Type B pancreatic cell (in vitro differentiated cells): ENCODE data around the gene DNAH17. TPM values are rescaled to one million over a fixed set of nuclear protein-coding genes. Genes with fewer than 3 reads are reported as not detected.

Source experiments
- DNase-seq: peaks from one replicate; pipeline ENCODE4 v3.0.0; 2021; ENCODE audit warnings: mixed read lengths; ENCODE audit not compliant: unreplicated experiment; ENCODE audit errors: extremely low spot score
- H3K27ac Mint-ChIP-seq: 2 replicates; pipeline ENCODE4 v1.8.0; 2021; ENCODE audit warnings: mild to moderate bottlenecking, mixed read lengths
- H3K27me3 Mint-ChIP-seq: 2 replicates; pipeline ENCODE4 v1.8.0; 2021; ENCODE audit warnings: mixed read lengths
- H3K36me3 Mint-ChIP-seq: 2 replicates; pipeline ENCODE4 v1.8.0; 2021; ENCODE audit warnings: mixed read lengths
- H3K4me1 Mint-ChIP-seq: one replicate; pipeline ENCODE4 v1.8.0; 2021; ENCODE audit warnings: mixed read lengths; ENCODE audit not compliant: unreplicated experiment
- H3K4me3 Mint-ChIP-seq: 2 replicates; pipeline ENCODE4 v1.8.0; 2021; ENCODE audit warnings: mild to moderate bottlenecking, mixed read lengths
- H3K9me3 Mint-ChIP-seq: 2 replicates; pipeline ENCODE4 v1.8.0; 2021; ENCODE audit warnings: mixed read lengths
- total RNA-seq: library from RNA; stranded (reverse); gene quantifications from 2 replicates; pipeline ENCODE4 v1.2.1, GENCODE V29; 2021; ENCODE audit warnings: low replicate concordance
- TF ChIP-seq, protein P1 (sequence below): fragments of 200-600 bp; sonication (generic); conservative IDR thresholded peaks from 2 replicates; pipeline ENCODE4 v1.5.0; 2021; ENCODE audit warnings: antibody characterized with exemption, mild to moderate bottlenecking

Gene DNAH17
- total RNA-seq, 1 donor from 2014 or later, result 0.07 TPM

DNA sequence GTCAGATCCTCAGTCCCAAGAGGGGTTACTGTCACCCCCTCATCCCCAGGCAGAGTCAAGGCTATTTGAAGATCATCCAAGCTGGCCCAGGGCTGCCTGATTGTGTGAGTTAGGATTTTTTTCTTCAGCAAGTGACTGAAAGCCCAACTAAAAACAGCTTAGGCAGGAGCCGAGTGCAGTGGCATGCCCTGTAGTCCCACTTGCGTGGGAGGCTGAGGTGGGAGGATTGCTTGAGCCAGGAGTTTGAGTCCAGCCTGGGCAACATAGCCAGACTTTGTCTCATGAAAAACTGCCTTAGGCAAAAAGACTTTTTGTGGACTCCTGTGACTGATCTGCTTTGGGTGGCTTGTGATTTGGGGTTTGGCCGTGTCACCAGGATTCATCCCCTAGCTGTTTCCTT lies 178.8 kb downstream of the DNAH17 start:
- H3K27me3 Mint-ChIP-seq, result no peaks in the 10 kb centered on the region
- peaks cover 4% of the 10 kb centered on the region for H3K4me1 Mint-ChIP-seq
- no peak for DNase-seq
- peaks cover 21% of the 10 kb centered on the region for H3K36me3 Mint-ChIP-seq
- no peaks in the 10 kb centered on the region for H3K9me3 Mint-ChIP-seq
- TF ChIP-seq, protein P1, sequence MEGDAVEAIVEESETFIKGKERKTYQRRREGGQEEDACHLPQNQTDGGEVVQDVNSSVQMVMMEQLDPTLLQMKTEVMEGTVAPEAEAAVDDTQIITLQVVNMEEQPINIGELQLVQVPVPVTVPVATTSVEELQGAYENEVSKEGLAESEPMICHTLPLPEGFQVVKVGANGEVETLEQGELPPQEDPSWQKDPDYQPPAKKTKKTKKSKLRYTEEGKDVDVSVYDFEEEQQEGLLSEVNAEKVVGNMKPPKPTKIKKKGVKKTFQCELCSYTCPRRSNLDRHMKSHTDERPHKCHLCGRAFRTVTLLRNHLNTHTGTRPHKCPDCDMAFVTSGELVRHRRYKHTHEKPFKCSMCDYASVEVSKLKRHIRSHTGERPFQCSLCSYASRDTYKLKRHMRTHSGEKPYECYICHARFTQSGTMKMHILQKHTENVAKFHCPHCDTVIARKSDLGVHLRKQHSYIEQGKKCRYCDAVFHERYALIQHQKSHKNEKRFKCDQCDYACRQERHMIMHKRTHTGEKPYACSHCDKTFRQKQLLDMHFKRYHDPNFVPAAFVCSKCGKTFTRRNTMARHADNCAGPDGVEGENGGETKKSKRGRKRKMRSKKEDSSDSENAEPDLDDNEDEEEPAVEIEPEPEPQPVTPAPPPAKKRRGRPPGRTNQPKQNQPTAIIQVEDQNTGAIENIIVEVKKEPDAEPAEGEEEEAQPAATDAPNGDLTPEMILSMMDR, result no peak
- no peak overlapping the region for H3K4me3 Mint-ChIP-seq
- H3K27ac Mint-ChIP-seq, result no peak overlapping the region

DNA sequence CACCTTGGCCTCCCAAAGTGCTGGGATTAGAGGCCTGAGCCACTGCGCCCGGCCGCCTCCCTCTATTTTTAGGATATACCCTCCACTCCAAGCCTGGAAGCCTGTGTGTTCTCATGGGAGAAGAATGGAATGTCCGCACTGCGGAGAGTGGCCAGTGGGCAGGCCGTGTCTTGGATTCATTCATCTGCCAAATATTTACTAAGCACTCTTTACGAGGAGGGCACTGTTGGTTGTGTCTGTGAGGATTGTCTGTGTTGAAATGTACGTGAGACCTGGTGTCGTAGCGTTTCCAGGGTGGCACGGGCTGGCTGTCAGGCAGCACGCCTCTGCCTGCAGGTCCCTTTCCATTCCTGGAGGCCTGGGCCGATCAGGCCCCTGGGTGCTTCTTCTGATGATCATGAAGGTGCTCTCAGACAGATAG lies 179.5 kb downstream of the DNAH17 start:
- no peak overlapping the region for H3K27ac Mint-ChIP-seq
- DNase-seq, result no peak
- no peaks in the 10 kb centered on the region for H3K27me3 Mint-ChIP-seq
- TF ChIP-seq, protein P1, result no peak
- no peak overlapping the region for H3K4me3 Mint-ChIP-seq
- peaks cover 24% of the 10 kb centered on the region for H3K36me3 Mint-ChIP-seq
- H3K4me1 Mint-ChIP-seq, result peaks cover 6% of the 10 kb centered on the region
- H3K9me3 Mint-ChIP-seq, result no peaks in the 10 kb centered on the region

DNA sequence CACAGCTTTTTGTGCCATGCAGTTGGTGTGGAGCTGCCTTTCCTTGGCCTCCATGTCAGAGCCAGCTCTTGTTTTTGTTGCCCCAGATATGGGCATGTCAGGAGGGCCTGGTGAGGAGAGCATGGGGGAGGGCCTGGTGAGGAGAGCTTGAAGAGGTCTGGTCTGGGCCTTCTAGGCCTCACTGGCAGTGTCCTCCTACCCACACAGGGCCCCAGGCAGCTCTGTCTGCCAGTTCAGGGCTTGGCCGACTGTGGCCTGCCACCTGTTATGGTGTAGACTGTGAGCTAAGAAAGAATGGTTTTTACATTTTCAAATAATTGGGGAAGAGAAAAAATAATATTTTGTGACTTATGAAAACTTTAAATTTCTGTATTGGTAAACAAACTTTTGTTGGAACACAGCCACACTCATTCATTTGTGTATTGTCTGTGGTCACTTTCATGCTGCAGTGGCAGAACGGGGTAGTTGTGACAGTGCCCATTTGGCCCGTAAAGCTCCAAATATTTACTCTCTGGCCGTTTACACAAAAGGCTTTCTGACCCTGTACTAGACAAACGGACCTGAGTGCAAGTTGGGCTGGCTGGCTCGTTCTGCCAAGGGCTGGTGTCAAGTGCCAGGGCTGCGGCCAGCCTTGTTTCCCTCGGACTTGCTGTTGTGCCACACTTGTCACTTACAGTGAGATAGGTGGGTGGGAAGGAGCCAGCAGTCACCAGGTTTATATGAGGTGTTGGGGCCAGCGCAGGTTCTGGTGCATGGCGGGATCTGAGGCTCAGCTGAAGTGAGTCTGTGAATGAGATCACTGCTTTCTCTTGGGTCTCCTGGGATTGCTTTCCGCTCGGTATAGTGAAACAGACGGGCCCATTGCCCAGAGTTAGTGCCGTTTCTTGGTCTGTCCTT lies 180.5 kb downstream of the DNAH17 start:
- peaks cover 19% of the 10 kb centered on the region for H3K36me3 Mint-ChIP-seq
- H3K4me3 Mint-ChIP-seq, result no peak overlapping the region
- H3K9me3 Mint-ChIP-seq, result no peaks in the 10 kb centered on the region
- peaks cover 10% of the 10 kb centered on the region for H3K4me1 Mint-ChIP-seq
- no peak overlapping the region for H3K27ac Mint-ChIP-seq
- H3K27me3 Mint-ChIP-seq, result no peaks in the 10 kb centered on the region
- DNase-seq, result no peak
- TF ChIP-seq, protein P1, result no peak

DNA sequence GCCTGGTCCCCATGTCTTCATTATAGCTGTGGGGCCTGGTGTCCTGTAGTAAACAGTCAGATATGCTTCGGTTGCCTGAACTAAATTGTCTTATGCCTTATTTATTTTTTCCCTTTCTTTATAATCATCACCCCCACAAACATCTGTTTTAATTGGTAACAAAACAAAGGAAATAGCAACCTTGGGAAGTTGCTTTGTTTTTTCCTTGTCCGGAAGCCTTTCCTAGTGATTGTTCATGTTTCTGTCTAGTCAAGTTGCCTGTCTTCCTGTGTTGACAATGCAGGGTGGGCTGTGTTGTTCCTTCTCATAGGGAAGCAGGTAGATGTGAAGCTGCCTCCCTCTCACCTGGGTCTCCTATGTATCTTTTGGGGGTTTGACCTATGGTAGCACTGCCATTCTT lies 182.0 kb downstream of the DNAH17 start:
- no peak for DNase-seq
- Mint-ChIP-seq H3K27ac (peak overlapping the region; percentile 69), H3K27me3 (no peaks in the 10 kb centered on the region), H3K4me1 (peaks cover 16% of the 10 kb centered on the region), H3K36me3 (peaks cover 14% of the 10 kb centered on the region), H3K9me3 (no peaks in the 10 kb centered on the region), H3K4me3 (no peak overlapping the region)
- TF ChIP-seq, protein P1, result no peak

DNA sequence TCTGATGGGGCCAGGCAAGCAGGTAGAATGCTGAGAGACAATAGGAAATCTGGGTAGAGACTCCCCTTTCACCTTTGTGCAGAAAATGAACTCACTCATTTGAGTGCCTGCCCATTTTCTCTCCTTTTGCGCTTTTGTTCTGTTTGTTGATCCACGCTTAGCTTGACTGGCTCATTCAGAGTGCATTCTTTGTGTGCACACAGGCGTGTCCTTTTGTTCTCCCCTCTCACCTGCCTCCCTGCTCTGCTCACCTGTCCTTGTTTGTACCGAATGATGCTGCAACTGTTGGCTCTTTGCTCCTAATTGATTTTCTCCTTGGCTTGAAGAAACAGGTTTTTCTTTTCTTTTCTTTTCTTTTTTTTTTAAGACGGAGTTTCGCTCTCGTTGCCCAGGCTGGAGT lies 183.0 kb downstream of the DNAH17 start:
- Mint-ChIP-seq H3K9me3 (no peaks in the 10 kb centered on the region), H3K27me3 (no peaks in the 10 kb centered on the region), H3K36me3 (peaks cover 11% of the 10 kb centered on the region), H3K27ac (peak overlapping the region; percentile 25), H3K4me3 (peak overlapping the region; percentile 55), H3K4me1 (peaks cover 19% of the 10 kb centered on the region)
- TF ChIP-seq, protein P1, result no peak
- no peak for DNase-seq
